WTC11 (cell line): ENCODE measurements around the gene PLPPR1. TPM values are rescaled to one million over a fixed set of nuclear protein-coding genes. Genes with fewer than 3 reads are reported as not detected.

Source experiments
- ATAC-seq: fragments of 200-7000 bp; cut with Tn5 transposase; 2 replicates; pipeline ENCODE4 v1.10.0; 2021; ENCODE audit warnings: mild to moderate bottlenecking, moderate library complexity
- CTCF ChIA-PET: fragments of 300-600 bp; sonication (Branson Sonifier 250); formaldehyde crosslinking; loops from one replicate; lab custom pipeline; 2021; ENCODE audit warnings: antibody characterized with exemption; lab: Charles Lee
- POLR2A ChIA-PET: fragments of 350-600 bp; sonication (Branson Sonifier 250); formaldehyde crosslinking; loops from one replicate; lab custom pipeline; 2021; ENCODE audit warnings: antibody characterized with exemption; lab: Charles Lee
- DNase-seq: peaks from one replicate; pipeline ENCODE4 v3.0.0; 2021; ENCODE audit warnings: low spot score
- H3K27ac Mint-ChIP-seq: 2 replicates; pipeline ENCODE4 v1.8.0; 2021; ENCODE audit warnings: mixed read lengths
- H3K27me3 Mint-ChIP-seq: 2 replicates; pipeline ENCODE4 v1.8.0; 2021; ENCODE audit warnings: low read depth, mild to moderate bottlenecking, moderate library complexity, mixed read lengths
- H3K36me3 Mint-ChIP-seq: 2 replicates; pipeline ENCODE4 v1.8.0; 2021; ENCODE audit warnings: mixed read lengths
- H3K4me1 Mint-ChIP-seq: 2 replicates; pipeline ENCODE4 v1.8.0; 2022; ENCODE audit warnings: mixed read lengths
- H3K4me3 Mint-ChIP-seq: 2 replicates; pipeline ENCODE4 v1.8.0; 2021; ENCODE audit warnings: mild to moderate bottlenecking, moderate library complexity, mixed read lengths
- H3K9me3 Mint-ChIP-seq: 2 replicates; pipeline ENCODE4 v1.8.0; 2021; ENCODE audit warnings: mixed read lengths
- CBFB ChIP-seq: sonication (generic); formaldehyde crosslinking; IDR thresholded peaks from 2 replicates; pipeline ENCODE4 v1.8.1; 2022; ENCODE audit warnings: mild to moderate bottlenecking, low read depth, missing genetic modification reagents
- GRHL2 ChIP-seq: fragments of 250-450 bp; sonication (Bioruptor Pico); IDR thresholded peaks from 2 replicates; pipeline ENCODE4 v1.8.0; 2022; ENCODE audit warnings: mild to moderate bottlenecking, moderate library complexity; ENCODE audit not compliant: insufficient replicate concordance, severe bottlenecking
- GTF2I ChIP-seq: fragments of 250-450 bp; sonication (Bioruptor Pico); conservative IDR thresholded peaks from 2 replicates; pipeline ENCODE4 v1.4.0; 2021; ENCODE audit warnings: mild to moderate bottlenecking
- HMGA2 ChIP-seq: fragments of 250-450 bp; sonication (Bioruptor Pico); IDR thresholded peaks from 2 replicates; pipeline ENCODE4 v1.4.0; 2021; ENCODE audit warnings: mild to moderate bottlenecking, moderate library complexity
- NFATC4 ChIP-seq: fragments of 250-450 bp; sonication (Bioruptor Pico); IDR thresholded peaks from 2 replicates; pipeline ENCODE4 v1.9.0; 2021; ENCODE audit warnings: mild to moderate bottlenecking
- OVOL2 ChIP-seq: fragments of 250-450 bp; sonication (Bioruptor Pico); IDR thresholded peaks from 2 replicates; pipeline ENCODE4 v1.9.0; 2021; ENCODE audit warnings: mild to moderate bottlenecking, borderline replicate concordance
- SMAD3 ChIP-seq: sonication (generic); formaldehyde crosslinking; IDR thresholded peaks from 2 replicates; pipeline ENCODE4 v1.8.0; 2022; ENCODE audit warnings: missing genetic modification reagents, mild to moderate bottlenecking, borderline replicate concordance
- ZNF232 ChIP-seq: sonication (generic); formaldehyde crosslinking; IDR thresholded peaks from 2 replicates; pipeline ENCODE4 v1.8.0; 2022; ENCODE audit warnings: mild to moderate bottlenecking, missing genetic modification reagents
- total RNA-seq: library from RNA; stranded (reverse); gene quantifications from 3 replicates; pipeline ENCODE4 v1.2.3, GENCODE V29; 2021
- TF ChIP-seq, protein P1 (sequence below): sonication (generic); formaldehyde crosslinking; IDR thresholded peaks from 2 replicates; pipeline ENCODE4 v1.8.1; 2022; ENCODE audit warnings: missing genetic modification reagents, borderline replicate concordance
- TF ChIP-seq, protein P2 (sequence below): fragments of 250-450 bp; sonication (Bioruptor Pico); IDR thresholded peaks from 2 replicates; pipeline ENCODE4 v2.1.2; 2022; ENCODE audit warnings: mild to moderate bottlenecking, moderate library complexity
- TF ChIP-seq, protein P3 (sequence below): sonication (generic); formaldehyde crosslinking; IDR thresholded peaks from 2 replicates; pipeline ENCODE4 v1.8.0; 2023; ENCODE audit warnings: mild to moderate bottlenecking, missing genetic modification reagents
- TF ChIP-seq, protein P4 (sequence below): sonication (generic); formaldehyde crosslinking; IDR thresholded peaks from 2 replicates; pipeline ENCODE4 v1.8.0; 2022; ENCODE audit warnings: mild to moderate bottlenecking, missing genetic modification reagents
- TF ChIP-seq, protein P5 (sequence below): sonication (generic); formaldehyde crosslinking; IDR thresholded peaks from 2 replicates; pipeline ENCODE4 v1.8.0; 2022; ENCODE audit warnings: mild to moderate bottlenecking, missing genetic modification reagents
- TF ChIP-seq, protein P6 (sequence below): sonication (generic); formaldehyde crosslinking; IDR thresholded peaks from 2 replicates; pipeline ENCODE4 v1.8.0; 2022; ENCODE audit warnings: mild to moderate bottlenecking, missing genetic modification reagents
- TF ChIP-seq, protein P7 (sequence below): sonication (generic); formaldehyde crosslinking; IDR thresholded peaks from 2 replicates; pipeline ENCODE4 v1.8.1; 2023; ENCODE audit warnings: mild to moderate bottlenecking, missing genetic modification reagents
- TF ChIP-seq, protein P8 (sequence below): sonication (generic); formaldehyde crosslinking; IDR thresholded peaks from 2 replicates; pipeline ENCODE4 v1.8.1; 2022; ENCODE audit warnings: low read depth, missing genetic modification reagents, borderline replicate concordance
- TF ChIP-seq, protein P9 (sequence below): sonication (generic); formaldehyde crosslinking; IDR thresholded peaks from 2 replicates; pipeline ENCODE4 v1.8.1; 2022; ENCODE audit warnings: low read depth, mild to moderate bottlenecking, moderate library complexity, missing genetic modification reagents, borderline replicate concordance

PLPPR1 gene
- total RNA-seq, 1 experiment from 2014 or later: 1.5 TPM

DNA sequence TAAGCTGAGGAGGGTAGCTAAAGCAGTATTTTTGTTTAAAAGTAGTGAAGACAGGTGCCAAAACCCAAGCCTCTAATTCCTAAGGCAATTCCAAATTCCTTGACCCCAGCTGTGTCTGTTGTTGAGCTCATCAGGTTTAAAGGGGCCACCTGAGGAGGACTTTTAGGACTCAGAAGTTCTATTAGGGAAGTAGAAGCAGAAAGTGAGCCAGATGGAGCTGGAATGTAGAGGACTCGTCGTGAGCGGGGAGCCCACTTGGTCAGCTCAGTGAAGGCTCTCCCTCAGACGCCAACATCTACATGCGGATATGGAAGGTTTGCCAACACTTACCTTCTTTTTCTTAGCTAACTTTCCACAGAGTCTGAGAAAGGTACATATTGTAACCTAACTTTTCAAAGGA is 102.8 kb downstream of the PLPPR1 start (continued):
- TF ChIP-seq, protein P1, sequence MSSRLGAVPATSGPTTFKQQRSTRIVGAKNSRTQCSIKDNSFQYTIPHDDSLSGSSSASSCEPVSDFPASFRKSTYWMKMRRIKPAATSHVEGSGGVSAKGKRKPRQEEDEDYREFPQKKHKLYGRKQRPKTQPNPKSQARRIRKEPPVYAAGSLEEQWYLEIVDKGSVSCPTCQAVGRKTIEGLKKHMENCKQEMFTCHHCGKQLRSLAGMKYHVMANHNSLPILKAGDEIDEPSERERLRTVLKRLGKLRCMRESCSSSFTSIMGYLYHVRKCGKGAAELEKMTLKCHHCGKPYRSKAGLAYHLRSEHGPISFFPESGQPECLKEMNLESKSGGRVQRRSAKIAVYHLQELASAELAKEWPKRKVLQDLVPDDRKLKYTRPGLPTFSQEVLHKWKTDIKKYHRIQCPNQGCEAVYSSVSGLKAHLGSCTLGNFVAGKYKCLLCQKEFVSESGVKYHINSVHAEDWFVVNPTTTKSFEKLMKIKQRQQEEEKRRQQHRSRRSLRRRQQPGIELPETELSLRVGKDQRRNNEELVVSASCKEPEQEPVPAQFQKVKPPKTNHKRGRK: no peak
- TF ChIP-seq, protein P2, sequence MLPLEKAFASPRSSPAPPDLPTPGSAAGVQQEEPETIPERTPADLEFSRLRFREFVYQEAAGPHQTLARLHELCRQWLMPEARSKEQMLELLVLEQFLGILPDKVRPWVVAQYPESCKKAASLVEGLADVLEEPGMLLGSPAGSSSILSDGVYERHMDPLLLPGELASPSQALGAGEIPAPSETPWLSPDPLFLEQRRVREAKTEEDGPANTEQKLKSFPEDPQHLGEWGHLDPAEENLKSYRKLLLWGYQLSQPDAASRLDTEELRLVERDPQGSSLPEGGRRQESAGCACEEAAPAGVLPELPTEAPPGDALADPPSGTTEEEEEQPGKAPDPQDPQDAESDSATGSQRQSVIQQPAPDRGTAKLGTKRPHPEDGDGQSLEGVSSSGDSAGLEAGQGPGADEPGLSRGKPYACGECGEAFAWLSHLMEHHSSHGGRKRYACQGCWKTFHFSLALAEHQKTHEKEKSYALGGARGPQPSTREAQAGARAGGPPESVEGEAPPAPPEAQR (CRISPR knock-in tag): no peak
- TF ChIP-seq, protein P3, sequence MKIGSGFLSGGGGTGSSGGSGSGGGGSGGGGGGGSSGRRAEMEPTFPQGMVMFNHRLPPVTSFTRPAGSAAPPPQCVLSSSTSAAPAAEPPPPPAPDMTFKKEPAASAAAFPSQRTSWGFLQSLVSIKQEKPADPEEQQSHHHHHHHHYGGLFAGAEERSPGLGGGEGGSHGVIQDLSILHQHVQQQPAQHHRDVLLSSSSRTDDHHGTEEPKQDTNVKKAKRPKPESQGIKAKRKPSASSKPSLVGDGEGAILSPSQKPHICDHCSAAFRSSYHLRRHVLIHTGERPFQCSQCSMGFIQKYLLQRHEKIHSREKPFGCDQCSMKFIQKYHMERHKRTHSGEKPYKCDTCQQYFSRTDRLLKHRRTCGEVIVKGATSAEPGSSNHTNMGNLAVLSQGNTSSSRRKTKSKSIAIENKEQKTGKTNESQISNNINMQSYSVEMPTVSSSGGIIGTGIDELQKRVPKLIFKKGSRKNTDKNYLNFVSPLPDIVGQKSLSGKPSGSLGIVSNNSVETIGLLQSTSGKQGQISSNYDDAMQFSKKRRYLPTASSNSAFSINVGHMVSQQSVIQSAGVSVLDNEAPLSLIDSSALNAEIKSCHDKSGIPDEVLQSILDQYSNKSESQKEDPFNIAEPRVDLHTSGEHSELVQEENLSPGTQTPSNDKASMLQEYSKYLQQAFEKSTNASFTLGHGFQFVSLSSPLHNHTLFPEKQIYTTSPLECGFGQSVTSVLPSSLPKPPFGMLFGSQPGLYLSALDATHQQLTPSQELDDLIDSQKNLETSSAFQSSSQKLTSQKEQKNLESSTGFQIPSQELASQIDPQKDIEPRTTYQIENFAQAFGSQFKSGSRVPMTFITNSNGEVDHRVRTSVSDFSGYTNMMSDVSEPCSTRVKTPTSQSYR (CRISPR knock-in tag): no peak
- no peak for TF ChIP-seq GTF2I
- no peak for TF ChIP-seq SMAD3 (CRISPR knock-in tag)

DNA sequence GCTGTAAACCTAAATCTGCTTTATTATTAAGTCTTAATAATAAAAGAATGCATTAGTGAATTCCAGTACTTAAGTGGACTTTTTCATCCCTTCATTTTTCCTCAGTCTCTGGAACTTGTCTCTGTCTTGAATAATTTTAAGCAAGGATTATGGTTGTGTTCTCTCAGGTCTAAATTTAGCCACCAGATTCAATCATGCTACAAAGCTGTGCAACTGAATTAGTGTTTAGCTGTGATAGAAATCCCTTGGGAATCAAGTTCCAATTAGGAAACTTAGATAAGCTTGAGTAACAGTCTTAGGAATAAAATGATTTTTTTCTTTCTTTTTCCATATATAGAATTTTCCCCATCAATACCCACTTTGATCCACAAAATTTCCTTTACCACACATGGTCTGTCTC is 104.3 kb downstream of the PLPPR1 start:
- DNase-seq (no peak), ATAC-seq (no peak)
- Mint-ChIP-seq H3K36me3 (peaks cover 3% of the 10 kb centered on the region), H3K9me3 (peaks cover 11% of the 10 kb centered on the region), H3K27ac (no peak overlapping the region), H3K4me1 (peaks cover 21% of the 10 kb centered on the region), H3K4me3 (no peak overlapping the region), H3K27me3 (no peaks in the 10 kb centered on the region; the same call in 1 of the 2 replicates)
- POLR2A ChIA-PET: no interaction called here
- CTCF ChIA-PET: no interaction called here
- TF ChIP-seq, protein P4, sequence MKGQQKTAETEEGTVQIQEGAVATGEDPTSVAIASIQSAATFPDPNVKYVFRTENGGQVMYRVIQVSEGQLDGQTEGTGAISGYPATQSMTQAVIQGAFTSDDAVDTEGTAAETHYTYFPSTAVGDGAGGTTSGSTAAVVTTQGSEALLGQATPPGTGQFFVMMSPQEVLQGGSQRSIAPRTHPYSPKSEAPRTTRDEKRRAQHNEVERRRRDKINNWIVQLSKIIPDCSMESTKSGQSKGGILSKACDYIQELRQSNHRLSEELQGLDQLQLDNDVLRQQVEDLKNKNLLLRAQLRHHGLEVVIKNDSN: no peak
- TF ChIP-seq, protein P5, sequence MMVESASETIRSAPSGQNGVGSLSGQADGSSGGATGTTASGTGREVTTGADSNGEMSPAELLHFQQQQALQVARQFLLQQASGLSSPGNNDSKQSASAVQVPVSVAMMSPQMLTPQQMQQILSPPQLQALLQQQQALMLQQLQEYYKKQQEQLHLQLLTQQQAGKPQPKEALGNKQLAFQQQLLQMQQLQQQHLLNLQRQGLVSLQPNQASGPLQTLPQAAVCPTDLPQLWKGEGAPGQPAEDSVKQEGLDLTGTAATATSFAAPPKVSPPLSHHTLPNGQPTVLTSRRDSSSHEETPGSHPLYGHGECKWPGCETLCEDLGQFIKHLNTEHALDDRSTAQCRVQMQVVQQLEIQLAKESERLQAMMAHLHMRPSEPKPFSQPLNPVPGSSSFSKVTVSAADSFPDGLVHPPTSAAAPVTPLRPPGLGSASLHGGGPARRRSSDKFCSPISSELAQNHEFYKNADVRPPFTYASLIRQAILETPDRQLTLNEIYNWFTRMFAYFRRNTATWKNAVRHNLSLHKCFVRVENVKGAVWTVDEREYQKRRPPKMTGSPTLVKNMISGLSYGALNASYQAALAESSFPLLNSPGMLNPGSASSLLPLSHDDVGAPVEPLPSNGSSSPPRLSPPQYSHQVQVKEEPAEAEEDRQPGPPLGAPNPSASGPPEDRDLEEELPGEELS (CRISPR knock-in tag): no peak
- TF ChIP-seq HMGA2 (CRISPR knock-in tag): no peak
- no peak for TF ChIP-seq CBFB
- TF ChIP-seq, protein P3 (CRISPR knock-in tag): no peak
- TF ChIP-seq ZNF232 (CRISPR knock-in tag): no peak
- TF ChIP-seq NFATC4 (CRISPR knock-in tag): no peak
- no peak for TF ChIP-seq OVOL2
- no peak for TF ChIP-seq GRHL2 (CRISPR knock-in tag)
- TF ChIP-seq, protein P6, sequence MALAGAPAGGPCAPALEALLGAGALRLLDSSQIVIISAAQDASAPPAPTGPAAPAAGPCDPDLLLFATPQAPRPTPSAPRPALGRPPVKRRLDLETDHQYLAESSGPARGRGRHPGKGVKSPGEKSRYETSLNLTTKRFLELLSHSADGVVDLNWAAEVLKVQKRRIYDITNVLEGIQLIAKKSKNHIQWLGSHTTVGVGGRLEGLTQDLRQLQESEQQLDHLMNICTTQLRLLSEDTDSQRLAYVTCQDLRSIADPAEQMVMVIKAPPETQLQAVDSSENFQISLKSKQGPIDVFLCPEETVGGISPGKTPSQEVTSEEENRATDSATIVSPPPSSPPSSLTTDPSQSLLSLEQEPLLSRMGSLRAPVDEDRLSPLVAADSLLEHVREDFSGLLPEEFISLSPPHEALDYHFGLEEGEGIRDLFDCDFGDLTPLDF: no peak
- TF ChIP-seq, protein P7, sequence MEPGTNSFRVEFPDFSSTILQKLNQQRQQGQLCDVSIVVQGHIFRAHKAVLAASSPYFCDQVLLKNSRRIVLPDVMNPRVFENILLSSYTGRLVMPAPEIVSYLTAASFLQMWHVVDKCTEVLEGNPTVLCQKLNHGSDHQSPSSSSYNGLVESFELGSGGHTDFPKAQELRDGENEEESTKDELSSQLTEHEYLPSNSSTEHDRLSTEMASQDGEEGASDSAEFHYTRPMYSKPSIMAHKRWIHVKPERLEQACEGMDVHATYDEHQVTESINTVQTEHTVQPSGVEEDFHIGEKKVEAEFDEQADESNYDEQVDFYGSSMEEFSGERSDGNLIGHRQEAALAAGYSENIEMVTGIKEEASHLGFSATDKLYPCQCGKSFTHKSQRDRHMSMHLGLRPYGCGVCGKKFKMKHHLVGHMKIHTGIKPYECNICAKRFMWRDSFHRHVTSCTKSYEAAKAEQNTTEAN (CRISPR knock-in tag): no peak
- TF ChIP-seq, protein P8, sequence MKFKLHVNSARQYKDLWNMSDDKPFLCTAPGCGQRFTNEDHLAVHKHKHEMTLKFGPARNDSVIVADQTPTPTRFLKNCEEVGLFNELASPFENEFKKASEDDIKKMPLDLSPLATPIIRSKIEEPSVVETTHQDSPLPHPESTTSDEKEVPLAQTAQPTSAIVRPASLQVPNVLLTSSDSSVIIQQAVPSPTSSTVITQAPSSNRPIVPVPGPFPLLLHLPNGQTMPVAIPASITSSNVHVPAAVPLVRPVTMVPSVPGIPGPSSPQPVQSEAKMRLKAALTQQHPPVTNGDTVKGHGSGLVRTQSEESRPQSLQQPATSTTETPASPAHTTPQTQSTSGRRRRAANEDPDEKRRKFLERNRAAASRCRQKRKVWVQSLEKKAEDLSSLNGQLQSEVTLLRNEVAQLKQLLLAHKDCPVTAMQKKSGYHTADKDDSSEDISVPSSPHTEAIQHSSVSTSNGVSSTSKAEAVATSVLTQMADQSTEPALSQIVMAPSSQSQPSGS: no peak
- TF ChIP-seq, protein P9, sequence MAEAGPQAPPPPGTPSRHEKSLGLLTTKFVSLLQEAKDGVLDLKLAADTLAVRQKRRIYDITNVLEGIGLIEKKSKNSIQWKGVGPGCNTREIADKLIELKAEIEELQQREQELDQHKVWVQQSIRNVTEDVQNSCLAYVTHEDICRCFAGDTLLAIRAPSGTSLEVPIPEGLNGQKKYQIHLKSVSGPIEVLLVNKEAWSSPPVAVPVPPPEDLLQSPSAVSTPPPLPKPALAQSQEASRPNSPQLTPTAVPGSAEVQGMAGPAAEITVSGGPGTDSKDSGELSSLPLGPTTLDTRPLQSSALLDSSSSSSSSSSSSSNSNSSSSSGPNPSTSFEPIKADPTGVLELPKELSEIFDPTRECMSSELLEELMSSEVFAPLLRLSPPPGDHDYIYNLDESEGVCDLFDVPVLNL (CRISPR knock-in tag): no peak
